Mesodermal cell (in vitro differentiated cells): ENCODE data around the gene COG5.

ENCODE experiments used
- H3K27ac ChIP-seq: 2 replicates; pipeline ENCODE4 v1.7.0; 2013; ENCODE audit warnings: mild to moderate bottlenecking, low read depth, low read length, moderate library complexity; ENCODE audit not compliant: severe bottlenecking
- H3K36me3 ChIP-seq: 2 replicates; pipeline ENCODE4 v1.7.1; 2013; ENCODE audit warnings: mild to moderate bottlenecking, low read length, moderate library complexity; ENCODE audit not compliant: control insufficient read depth, insufficient read depth
- H3K4me1 ChIP-seq: one replicate; pipeline ENCODE4 v1.7.1; 2013; ENCODE audit warnings: mild to moderate bottlenecking, low read length; ENCODE audit not compliant: insufficient read depth, control insufficient read depth, poor library complexity, severe bottlenecking
- H3K4me3 ChIP-seq: 2 replicates; pipeline ENCODE4 v1.7.0; 2013; ENCODE audit warnings: low read length, control low read depth, mild to moderate bottlenecking; ENCODE audit not compliant: insufficient read depth, poor library complexity, severe bottlenecking; ENCODE audit errors: extremely low read depth
- H3K9me3 ChIP-seq: 2 replicates; pipeline ENCODE4 v1.7.1; 2013; ENCODE audit warnings: mild to moderate bottlenecking, low read length, moderate library complexity; ENCODE audit not compliant: control insufficient read depth
- WGBS, 2 experiments: methylation state at CpG; one replicate each; pipeline ENCODE4 v1.1.5; 2013; ENCODE audit warnings: missing lambda C conversion rate in 2 of 2; ENCODE audit not compliant: insufficient coverage in 2 of 2; 5-methylcytosine and 5-hydroxymethylcytosine counted together

COG5 gene

DNA sequence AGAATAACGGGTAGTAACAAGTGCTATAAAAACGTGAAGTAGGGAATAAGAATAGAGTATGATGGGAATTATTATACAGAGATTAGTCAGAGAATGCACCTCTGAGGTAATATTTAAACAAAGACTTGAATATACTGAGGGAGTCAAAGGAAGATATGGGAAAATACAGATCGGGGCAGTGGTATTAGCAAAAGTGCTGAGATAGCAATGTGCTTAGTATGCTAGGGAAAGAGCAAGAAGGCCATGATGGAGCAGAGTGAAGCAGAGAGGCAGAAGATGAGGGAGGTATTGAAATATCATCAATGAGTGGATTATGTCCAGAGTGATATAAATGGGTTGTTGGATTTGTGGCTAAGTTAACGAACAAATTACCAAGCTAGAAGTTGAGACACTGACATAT lies 190.4 kb downstream of the COG5 start:
- no peaks in the 10 kb centered on the region for H3K9me3 ChIP-seq
- H3K36me3 ChIP-seq, result no peaks in the 10 kb centered on the region
- no peak overlapping the region for H3K4me3 ChIP-seq
- 91 to 96% methylated on average over 2 of the region's 4 CpGs for WGBS, 2 experiments
- no peak overlapping the region for H3K27ac ChIP-seq
- H3K4me1 ChIP-seq, result no peaks in the 10 kb centered on the region

DNA sequence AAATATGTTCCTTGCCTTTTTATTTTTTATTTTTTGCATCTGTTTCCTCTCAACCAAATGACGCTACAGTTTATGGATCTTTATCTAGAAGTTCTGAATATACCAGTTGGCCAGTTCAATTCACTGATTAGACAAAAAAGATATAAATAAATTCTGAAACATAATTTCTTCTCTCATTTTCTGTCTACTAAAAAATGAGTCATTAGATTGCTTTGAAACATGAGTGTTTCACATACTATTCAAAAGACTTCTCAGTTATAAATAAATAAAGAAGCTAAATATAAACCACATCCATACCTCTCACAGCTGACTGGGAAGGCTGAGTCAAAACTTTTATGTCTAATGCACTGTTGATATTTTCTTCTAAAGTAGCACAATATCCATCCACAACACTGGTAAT lies 191.4 kb downstream of the COG5 start:
- Histone ChIP-seq H3K4me3 (no peak overlapping the region), H3K27ac (no peak overlapping the region), H3K9me3 (no peaks in the 10 kb centered on the region), H3K36me3 (no peaks in the 10 kb centered on the region), H3K4me1 (no peaks in the 10 kb centered on the region)
- no CpG with 5 or more reads among the region's 1 CpG for WGBS, 2 experiments

DNA sequence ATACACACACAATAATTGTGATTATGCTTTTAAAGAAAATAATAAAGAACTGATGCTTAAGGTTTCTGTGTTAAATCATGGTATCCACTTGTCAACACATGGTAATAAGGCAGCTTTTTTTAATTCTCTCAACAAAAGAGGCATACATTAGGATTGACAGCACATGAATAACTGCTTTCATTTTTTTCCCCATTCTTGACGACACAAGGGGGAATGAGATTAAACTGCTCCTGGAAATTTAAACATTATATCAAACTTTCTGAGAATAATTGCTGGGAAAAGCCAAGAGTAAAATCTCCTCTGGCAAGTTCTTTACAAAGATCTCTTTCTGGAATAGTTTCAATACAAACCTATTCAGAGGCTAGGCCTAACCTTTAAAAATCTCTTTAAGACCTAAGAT lies 192.9 kb downstream of the COG5 start:
- no CpG with 5 or more reads among the region's 1 CpG for WGBS, 2 experiments

DNA sequence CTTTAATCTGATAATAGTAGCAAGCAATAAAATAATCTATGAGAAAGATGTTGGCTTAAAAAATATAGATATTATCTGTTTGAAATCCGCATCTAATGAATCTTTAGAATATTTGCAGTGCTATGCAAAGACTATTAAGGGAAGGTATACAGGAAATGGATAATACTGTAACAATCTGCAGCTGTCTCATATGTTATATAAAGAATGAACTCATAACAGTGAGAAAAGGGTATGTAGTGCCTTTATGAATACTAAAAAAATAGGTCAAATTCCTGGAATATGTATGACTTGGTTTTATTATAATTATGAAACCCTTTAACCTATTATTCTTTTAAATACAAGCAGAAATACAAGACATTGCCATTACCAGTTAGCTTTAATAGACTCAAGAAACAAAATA lies 198.9 kb downstream of the COG5 start:
- Histone ChIP-seq H3K9me3 (peaks cover 11% of the 10 kb centered on the region), H3K4me3 (no peak overlapping the region), H3K36me3 (peaks cover 20% of the 10 kb centered on the region), H3K4me1 (no peaks in the 10 kb centered on the region), H3K27ac (no peak overlapping the region)
- no CpG with 5 or more reads among the region's 1 CpG for WGBS, 2 experiments

More for the DNA sequence above, 192.9 kb downstream of the COG5 start:
- Histone ChIP-seq H3K27ac (no peak overlapping the region), H3K4me1 (no peaks in the 10 kb centered on the region), H3K4me3 (no peak overlapping the region), H3K9me3 (no peaks in the 10 kb centered on the region), H3K36me3 (no peaks in the 10 kb centered on the region)

DNA sequence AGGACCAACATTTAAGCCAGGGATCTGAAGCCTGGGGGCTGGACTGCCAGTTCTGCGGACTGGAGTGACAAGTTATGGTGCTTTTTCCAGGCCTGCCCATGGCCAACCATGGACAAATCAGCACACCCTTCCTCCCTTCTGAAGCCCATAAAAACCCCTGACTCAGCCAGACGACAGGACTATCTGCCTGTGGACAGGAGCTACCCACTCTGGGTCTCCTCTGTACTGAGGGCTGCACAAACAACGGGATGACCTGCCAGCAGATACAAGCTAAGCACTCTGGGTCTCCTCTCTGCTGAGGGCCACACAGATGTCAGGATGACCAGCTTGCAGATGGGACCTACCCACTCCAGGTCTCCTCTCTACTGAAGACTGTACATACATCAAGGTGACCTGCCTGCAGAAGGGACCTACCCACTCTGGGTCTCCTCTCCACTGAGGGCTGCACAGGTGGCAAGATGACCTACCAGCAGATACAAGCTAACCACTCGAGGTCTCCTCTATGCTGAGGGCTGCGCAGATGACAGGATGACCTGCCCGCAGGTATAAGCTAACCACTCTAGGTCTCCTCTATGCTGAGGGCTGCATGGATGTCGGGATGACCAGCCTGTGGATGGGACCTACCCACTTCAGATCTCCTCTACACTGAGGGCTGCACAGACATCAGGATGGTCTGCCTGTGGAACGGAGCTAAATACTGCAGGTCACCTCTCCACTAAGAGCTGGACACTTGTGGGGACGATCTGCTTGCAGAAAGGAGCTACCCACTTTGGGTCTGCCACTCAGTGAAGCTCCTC lies 204.0 kb downstream of the COG5 start:
- Histone ChIP-seq H3K27ac (no peak overlapping the region), H3K36me3 (peaks cover 26% of the 10 kb centered on the region), H3K4me3 (no peak overlapping the region), H3K4me1 (no peaks in the 10 kb centered on the region), H3K9me3 (peaks cover 18% of the 10 kb centered on the region)
- WGBS, 2 experiments, result 80 to 84% methylated on average over 7 to 9 of the region's 9 CpGs

DNA sequence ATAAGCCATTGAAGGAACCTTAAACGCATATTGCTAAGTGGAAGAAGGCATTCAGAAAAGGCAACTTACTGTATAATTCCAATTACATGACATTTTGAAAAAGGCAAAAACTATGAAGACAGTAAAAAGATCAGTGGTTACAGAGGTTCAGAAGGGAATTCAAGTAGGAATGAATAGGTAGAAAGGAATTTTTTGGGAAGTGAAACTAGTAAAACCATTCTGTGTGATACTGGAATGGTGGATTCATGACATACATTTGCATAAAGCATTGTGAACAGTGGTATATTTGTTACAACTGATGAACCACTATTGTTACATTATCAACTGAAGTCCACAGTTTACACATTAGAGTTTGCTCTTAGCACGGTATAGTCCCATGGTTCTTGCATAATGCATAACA lies 208.1 kb downstream of the COG5 start:
- Histone ChIP-seq H3K9me3 (peaks cover 16% of the 10 kb centered on the region), H3K36me3 (peaks cover 15% of the 10 kb centered on the region), H3K27ac (no peak overlapping the region), H3K4me1 (no peaks in the 10 kb centered on the region), H3K4me3 (no peak overlapping the region)
- no CpG with 5 or more reads among the region's 2 CpGs for WGBS, 2 experiments

DNA sequence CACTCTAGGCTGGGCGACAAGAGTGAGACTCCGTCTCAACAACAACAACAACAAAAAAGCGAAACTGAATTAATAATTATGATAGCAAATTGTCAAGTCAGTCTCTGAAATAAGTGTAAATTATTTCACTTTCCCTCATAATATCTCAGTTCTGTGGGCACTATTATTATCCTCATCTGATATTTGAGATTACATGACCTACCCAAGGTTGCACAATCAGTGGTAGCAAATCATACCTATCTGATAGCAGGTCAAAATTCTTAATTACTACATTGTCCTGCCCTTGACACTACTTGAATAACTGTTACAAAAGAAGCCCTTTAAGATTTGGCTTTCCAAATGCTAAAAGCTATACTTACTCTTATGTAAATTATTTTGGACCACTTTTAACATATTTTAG lies 209.1 kb downstream of the COG5 start:
- Histone ChIP-seq H3K4me1 (no peaks in the 10 kb centered on the region), H3K36me3 (peaks cover 5% of the 10 kb centered on the region), H3K9me3 (peaks cover 6% of the 10 kb centered on the region), H3K27ac (no peak overlapping the region), H3K4me3 (no peak overlapping the region)
- no CpG with 5 or more reads among the region's 3 CpGs for whole genome bisulfite sequencing, 2 experiments

DNA sequence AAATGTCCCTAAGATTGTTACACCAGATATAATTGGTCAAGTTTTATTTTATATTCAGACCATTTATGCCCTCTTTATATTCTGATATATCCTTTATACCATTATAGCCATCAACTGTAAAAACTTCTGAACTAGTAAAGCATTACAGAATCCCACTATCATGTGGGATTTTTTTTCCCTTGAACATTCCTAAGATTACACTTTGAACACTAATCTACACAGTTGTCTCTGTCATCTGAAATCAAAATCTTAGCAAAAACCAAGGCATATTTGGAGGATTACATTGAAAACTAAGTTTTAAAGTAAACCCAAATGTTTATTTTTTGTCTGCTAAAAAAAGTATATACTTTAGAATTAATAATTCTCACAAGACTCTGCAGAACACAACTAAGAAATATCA lies 210.0 kb downstream of the COG5 start:
- H3K4me3 ChIP-seq, result no peak overlapping the region
- H3K36me3 ChIP-seq, result no peaks in the 10 kb centered on the region
- no peaks in the 10 kb centered on the region for H3K9me3 ChIP-seq
- no peak overlapping the region for H3K27ac ChIP-seq
- no peaks in the 10 kb centered on the region for H3K4me1 ChIP-seq

DNA sequence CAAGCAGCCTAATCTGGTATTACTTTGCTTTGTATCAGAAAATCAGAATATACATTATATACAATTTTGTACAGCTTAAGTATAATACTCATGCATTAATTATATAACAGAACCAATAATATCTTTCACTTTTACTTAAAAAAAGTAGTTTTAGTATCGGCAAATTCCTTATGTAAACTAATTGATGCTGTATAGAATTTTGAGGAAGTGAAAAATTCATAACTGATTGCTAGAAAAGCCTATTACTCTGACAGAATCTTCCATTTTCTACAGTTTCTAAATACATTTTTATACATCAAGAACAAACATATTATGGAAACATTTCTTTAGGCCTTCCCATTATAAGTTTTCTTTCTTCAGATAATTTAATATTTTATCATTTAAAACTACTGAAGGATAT lies 217.8 kb downstream of the COG5 start:
- no peaks in the 10 kb centered on the region for H3K9me3 ChIP-seq
- no peak overlapping the region for H3K4me3 ChIP-seq
- no CpG with 5 or more reads among the region's 1 CpG for WGBS, 2 experiments
- no peaks in the 10 kb centered on the region for H3K4me1 ChIP-seq
- no peaks in the 10 kb centered on the region for H3K36me3 ChIP-seq
- H3K27ac ChIP-seq, result no peak overlapping the region

DNA sequence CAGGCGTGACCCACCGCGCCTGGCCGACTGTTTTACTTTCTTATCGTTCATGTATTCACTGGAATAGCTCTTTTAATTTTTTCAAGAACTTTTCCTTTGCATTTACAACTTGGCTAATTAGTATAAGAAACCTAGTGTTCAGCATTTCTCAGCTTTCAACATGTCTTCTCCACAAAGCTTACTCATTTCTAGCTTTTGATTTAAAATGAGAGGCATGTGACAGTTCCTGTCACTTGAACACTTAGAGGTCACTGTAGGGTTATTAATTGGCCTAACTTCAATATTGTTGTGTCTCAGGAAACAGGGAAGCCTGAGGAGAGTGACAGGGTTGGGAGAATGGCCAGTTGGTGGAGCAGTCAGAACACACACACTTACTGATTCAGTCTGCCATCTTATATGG lies 218.9 kb downstream of the COG5 start:
- WGBS, 2 experiments, result 97 to 100% methylated on average over 5 of the region's 5 CpGs
- Histone ChIP-seq H3K9me3 (no peaks in the 10 kb centered on the region), H3K27ac (no peak overlapping the region), H3K4me1 (no peaks in the 10 kb centered on the region), H3K4me3 (no peak overlapping the region), H3K36me3 (no peaks in the 10 kb centered on the region)

DNA sequence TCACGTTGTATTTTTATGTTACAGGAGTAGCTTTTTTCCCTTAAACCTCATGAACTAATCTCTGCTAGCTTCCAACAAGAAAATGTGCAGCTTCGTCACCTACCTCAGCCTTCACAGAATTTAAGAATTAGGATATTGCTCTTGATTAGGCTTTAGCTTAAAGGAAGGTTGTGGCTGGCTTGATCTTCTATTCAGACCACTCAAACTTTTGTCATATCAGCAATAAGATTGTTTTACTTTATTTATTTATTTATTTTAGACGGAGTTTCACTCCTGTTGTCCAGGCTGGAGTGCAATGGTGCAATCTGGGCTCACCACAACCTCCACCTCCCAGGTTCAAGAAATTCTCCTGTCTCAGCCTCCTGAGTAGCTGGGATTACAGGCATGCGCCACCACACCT lies 219.4 kb downstream of the COG5 start:
- Histone ChIP-seq H3K27ac (no peak overlapping the region), H3K9me3 (no peaks in the 10 kb centered on the region), H3K4me3 (no peak overlapping the region), H3K36me3 (no peaks in the 10 kb centered on the region), H3K4me1 (no peaks in the 10 kb centered on the region)
- no CpG with 5 or more reads among the region's 4 CpGs for WGBS, 2 experiments
